Endothelial cell of umbilical vein (primary cell): ENCODE measurements around the gene CLCN3. TPM values are rescaled to one million over a fixed set of nuclear protein-coding genes. Genes with fewer than 3 reads are reported as not detected.

ENCODE experiments used
- BruUV-seq: library from RNA; stranded (reverse); fragments of 400-500 nt; replicated peaks from 2 replicates; lab custom pipeline; 2021; lab: Mats Ljungman, UMichigan
- CTCF ChIA-PET: fragments of 300-600, 350-600 bp; sonication (Branson Sonifier 250); formaldehyde crosslinking; loops from one replicate; lab custom pipeline; 2021; ENCODE audit warnings: antibody characterized with exemption, inconsistent platforms; lab: Charles Lee
- POLR2A ChIA-PET: fragments of 300-600, 350-600 bp; sonication (Branson Sonifier 250); formaldehyde crosslinking; loops from one replicate; lab custom pipeline; 2021; ENCODE audit warnings: antibody characterized with exemption, inconsistent platforms; lab: Charles Lee
- DNase-seq: peaks from one replicate; pipeline ENCODE4 v3.0.0-alpha.2; 2011; ENCODE audit warnings: low read depth, low spot score
- FAIRE-seq: peaks from 2 replicates; lab custom pipeline; 2011; peaks lifted over from hg19 to GRCh38; lab: Jason Lieb, UNC
- H2AFZ ChIP-seq: 2 replicates; pipeline ENCODE4 v1.6.0; 2012; ENCODE audit warnings: low read depth, low read length, control low read depth, inconsistent platforms
- H3K27ac ChIP-seq: 2 replicates; pipeline ENCODE4 v1.5.1; 2011; ENCODE audit warnings: low read depth, mild to moderate bottlenecking, control low read depth, low read length, moderate library complexity; ENCODE audit not compliant: insufficient read depth
- H3K27me3 ChIP-seq, 2 experiments: 2 replicates each; pipeline versions ENCODE4 v1.6.0 to v1.6.1; 2011; ENCODE audit warnings: low read length in 2 of 2, mixed read lengths in 1 of 2; ENCODE audit not compliant: control insufficient read depth in 2 of 2, insufficient read depth in 2 of 2
- H3K36me3 ChIP-seq, 2 experiments: 2 replicates in 1 of 2; 3 replicates in 1 of 2; pipeline ENCODE4 v1.5.1; 2011; ENCODE audit warnings: low read length in 2 of 2, mild to moderate bottlenecking in 1 of 2, moderate library complexity in 1 of 2; ENCODE audit not compliant: control insufficient read depth in 2 of 2, insufficient read depth in 2 of 2; ENCODE audit errors: extremely low read depth in 1 of 2
- H3K4me1 ChIP-seq: 3 replicates; pipeline ENCODE4 v1.5.1; 2011; ENCODE audit warnings: mild to moderate bottlenecking, low read length; ENCODE audit not compliant: control insufficient read depth, insufficient read depth; ENCODE audit errors: extremely low read depth
- H3K4me2 ChIP-seq: 2 replicates; pipeline ENCODE4 v1.6.1; 2011; ENCODE audit warnings: low read length, control low read depth, mixed read lengths; ENCODE audit not compliant: insufficient read depth
- H3K4me3 ChIP-seq, 3 experiments: fragments of 200-600 bp in 1 of 3; sonication (generic), shearing (Covaris generic) in 1 of 3; replicated peaks in 1 of 3; 2 replicates each; pipeline ENCODE4 v1.5.1; 2011 to 2016; ENCODE audit warnings: control low read depth in 3 of 3, low read length in 3 of 3, mild to moderate bottlenecking in 2 of 3, inconsistent platforms in 1 of 3, low read depth in 1 of 3, moderate library complexity in 1 of 3; ENCODE audit not compliant: insufficient read depth in 1 of 3
- H3K79me2 ChIP-seq: 2 replicates; pipeline ENCODE4 v1.6.0; 2012; ENCODE audit warnings: low read length, inconsistent platforms; ENCODE audit not compliant: control insufficient read depth, insufficient read depth
- H3K9ac ChIP-seq: replicated peaks from 2 replicates; pipeline ENCODE3; 2011; ENCODE audit warnings: low read length, control low read depth; ENCODE audit not compliant: insufficient read depth; ENCODE audit errors: extremely low read depth
- H3K9me1 ChIP-seq: replicated peaks from 3 replicates; pipeline ENCODE4 v1.6.0; 2011; ENCODE audit warnings: mild to moderate bottlenecking, low read length; ENCODE audit not compliant: control insufficient read depth, insufficient read depth; ENCODE audit errors: extremely low read depth
- H3K9me3 ChIP-seq: replicated peaks from 2 replicates; pipeline ENCODE4 v1.5.1; 2012; ENCODE audit warnings: low read length, inconsistent platforms; ENCODE audit not compliant: control insufficient read depth, insufficient read depth
- H4K20me1 ChIP-seq: replicated peaks from 2 replicates; pipeline ENCODE3; 2011; ENCODE audit warnings: mild to moderate bottlenecking, low read length; ENCODE audit not compliant: control insufficient read depth, insufficient read depth; ENCODE audit errors: extremely low read depth
- CTCF ChIP-seq, 2 donors: IDR thresholded peaks; 1 replicate in 1 of 2; 2 replicates in 1 of 2; pipeline ENCODE4 v1.5.1; 2011; ENCODE audit warnings: low read length in 2 of 2, mild to moderate bottlenecking in 2 of 2, moderate library complexity in 2 of 2, control low read depth in 1 of 2, inconsistent platforms in 1 of 2, low read depth in 1 of 2; ENCODE audit not compliant: insufficient read depth in 1 of 2; ENCODE audit errors: extremely low read depth in 1 of 2
- EZH2 ChIP-seq: IDR thresholded peaks from 2 replicates; pipeline ENCODE4 v1.6.1; 2012; ENCODE audit warnings: borderline replicate concordance, low read depth, mild to moderate bottlenecking, moderate library complexity, low read length, inconsistent platforms; ENCODE audit not compliant: severe bottlenecking
- FOS ChIP-seq: IDR thresholded peaks from 2 replicates; pipeline ENCODE4 v1.6.1; 2011; ENCODE audit warnings: mild to moderate bottlenecking, low read length, moderate library complexity, borderline replicate concordance; ENCODE audit not compliant: insufficient read depth
- GATA2 ChIP-seq: IDR thresholded peaks from 2 replicates; pipeline ENCODE4 v1.7.0; 2011; ENCODE audit warnings: low read depth, mild to moderate bottlenecking, moderate library complexity, mixed read lengths, low read length; ENCODE audit not compliant: insufficient read length, insufficient read depth
- JUN ChIP-seq: IDR thresholded peaks from 2 replicates; pipeline ENCODE4 v1.6.1; 2011; ENCODE audit warnings: borderline replicate concordance, low read depth; ENCODE audit not compliant: insufficient read length, insufficient read depth
- MAX ChIP-seq: IDR thresholded peaks from 2 replicates; pipeline ENCODE4 v1.6.1; 2011; ENCODE audit not compliant: insufficient read depth, insufficient read length
- MYC ChIP-seq: IDR thresholded peaks from one replicate; pipeline ENCODE4 v1.6.1; 2011; ENCODE audit warnings: mild to moderate bottlenecking, low read depth, low read length
- POLR2A ChIP-seq: IDR thresholded peaks from 2 replicates; pipeline ENCODE4 v1.6.1; 2012; ENCODE audit warnings: low read depth, mild to moderate bottlenecking, control low read depth, low read length
- POLR2AphosphoS5 ChIP-seq: IDR thresholded peaks from 2 replicates; pipeline ENCODE4 v1.6.1; 2012; ENCODE audit warnings: low read depth, mild to moderate bottlenecking, control low read depth, low read length, moderate library complexity; ENCODE audit not compliant: insufficient read depth
- dilution Hi-C: fragments of 300-500 bp; cut with MboI; formaldehyde crosslinking; loops from one replicate; pipeline ENCODE4 v1.15.0; 2019; ENCODE audit warnings: low sequenced_read_pairs; ENCODE audit not compliant: extremely low pct_ligation_motif_present
- intact Hi-C: fragments of 100-400 bp; cut with micrococcal nuclease; formaldehyde crosslinking; loops from one replicate; pipeline ENCODE4 v1.10.0; 2022
- polyA plus RNA-seq, 4 experiments: library from polyadenylated mRNA; depleted of rRNA in 3 of 4; stranded (reverse) in 3 of 4; unstranded in 1 of 4; fragments of >200 nt; gene quantifications; 2 replicates each; pipeline versions ENCODE4 v1.2.1 to v1.2.3, GENCODE V29; 2011 to 2012; ENCODE audit warnings: missing spikeins in 1 of 4
- total RNA-seq: library from RNA; stranded (reverse); gene quantifications from 2 replicates; pipeline ENCODE4 v1.2.3, GENCODE V29; 2021

Gene CLCN3
- total and polyA plus RNA-seq, 2 donors (not counting 3 experiments of a cell fraction or from before 2014, with no cell fraction given), result 16.5 to 51.4 TPM

GRCh38 chr4:169611991-169612870, 8.1 kb upstream of the CLCN3 start, which contains the start of gene NEK1:
Gene NEK1, minus strand, starts transcription at chr4:169612583. Its CDS starts 9,953 bp downstream, at chr4:169602630.
- Histone ChIP-seq H3K9me3 (no peaks in the 10 kb centered on the region), H3K79me2 (peaks cover 6% of the 10 kb centered on the region), H3K4me1 (peaks cover 18% of the 10 kb centered on the region), H3K4me2 (peak within 1 kb of the TSS; percentile 93), H3K4me3 (peak within 1 kb of the TSS; percentile 54 to 96 (median 94)), H3K9me1 (no peaks in the 10 kb centered on the region), H3K27me3 (no peaks in the 10 kb centered on the region), H2AFZ (peak within 1 kb of the TSS; percentile 94), H3K9ac (peak within 1 kb of the TSS; percentile 87), H3K27ac (peak within 1 kb of the TSS; percentile 86), H4K20me1 (no peaks in the 10 kb centered on the region), H3K36me3 (no peaks in the 10 kb centered on the region)
- CTCF ChIA-PET, result interaction anchor here (0.5 to 3.1 kb wide), 27 partner anchors 8 to 437 kb away, joined by 3 to 50 read pairs (median 6); partner anchors contain the start of gene HPF1
- TF ChIP-seq MAX (no peak), GATA2 (no peak), EZH2 (no peak), JUN (no peak), POLR2AphosphoS5 (peak; percentile 88), CTCF (IDR thresholded peaks at IDR 0.05; ENCODE audit: extremely low read depth in 1 of 2, insufficient read depth in 1 of 2, low read depth in 1 of 2, low read length in 2 of 2) (peak in 1 of 2 donors; percentile 4), FOS (peak; percentile 9), POLR2A (peak; percentile 89), MYC (no peak)
- intact Hi-C loops (loop anchor here (1.0 to 2.0 kb wide), 3 partner anchors 8 to 415 kb away; partner anchors contain the start of genes CLCN3 and HPF1), dilution Hi-C loops (no loop called here)
- DNase-seq (peak; percentile 86), FAIRE-seq (peak; percentile 62)
- POLR2A ChIA-PET, result no interaction called here
- BruUV-seq, result TSS peak; percentile 64
